Ovary (tissue), 3 donors: ENCODE data around the gene BCL11B.

ENCODE experiments used
- EP300 ChIP-seq: sonication (generic); formaldehyde crosslinking; IDR thresholded peaks from one replicate; pipeline ENCODE4 v1.6.1; 2017; ENCODE audit warnings: antibody characterized with exemption
- POLR2A ChIP-seq: fragments of 450-650 bp; IDR thresholded peaks from one replicate; pipeline ENCODE4 v1.6.1; 2017; ENCODE audit warnings: antibody characterized with exemption, mild to moderate bottlenecking, moderate library complexity
- TF ChIP-seq, protein P1 (sequence below), 3 donors: fragments of 450-650 bp in 2 of 3; fragments of 200-600 bp in 1 of 3; IDR thresholded peaks; one replicate each; pipeline versions ENCODE4 v1.5.1 to v1.8.0; 2016 to 2022; ENCODE audit warnings: antibody characterized with exemption in 3 of 3, mild to moderate bottlenecking in 1 of 3
- donor health status: DM: no; HTN: no; CAD: no.

DNA sequence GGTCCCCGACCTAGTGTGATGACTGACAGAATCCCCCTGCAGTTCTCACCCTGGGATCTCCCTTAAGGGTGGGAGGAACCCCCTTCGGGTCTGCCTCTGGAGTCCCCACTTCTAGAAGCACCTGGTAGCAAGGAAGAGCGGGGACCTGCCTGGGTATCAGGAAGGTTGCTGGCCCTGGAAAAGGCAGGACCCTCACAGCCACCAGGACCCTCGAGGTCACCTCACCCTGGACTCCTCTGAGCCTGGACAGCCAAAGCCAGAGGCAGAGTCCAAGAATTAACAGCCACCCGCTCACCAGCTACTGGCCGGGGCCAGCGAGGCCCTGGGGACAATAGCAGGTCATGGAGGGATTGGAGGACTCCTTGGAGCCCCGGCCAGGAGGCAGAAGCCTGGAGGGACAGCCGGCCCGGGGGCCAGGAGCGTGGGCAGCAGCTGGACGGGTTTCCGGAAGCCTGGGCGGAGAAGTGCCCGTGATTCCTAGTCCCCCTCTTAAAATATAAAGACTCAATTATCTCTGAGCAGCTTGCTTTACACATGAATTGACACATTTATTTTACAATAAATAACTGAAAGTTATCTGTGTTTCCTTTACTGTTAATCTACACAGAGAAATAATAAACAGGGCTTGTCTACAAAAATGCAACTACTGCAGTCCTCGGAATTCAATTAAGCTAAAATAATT, 17.5 kb downstream of the BCL11B start:
- no peak for TF ChIP-seq POLR2A
- TF ChIP-seq, protein P1, sequence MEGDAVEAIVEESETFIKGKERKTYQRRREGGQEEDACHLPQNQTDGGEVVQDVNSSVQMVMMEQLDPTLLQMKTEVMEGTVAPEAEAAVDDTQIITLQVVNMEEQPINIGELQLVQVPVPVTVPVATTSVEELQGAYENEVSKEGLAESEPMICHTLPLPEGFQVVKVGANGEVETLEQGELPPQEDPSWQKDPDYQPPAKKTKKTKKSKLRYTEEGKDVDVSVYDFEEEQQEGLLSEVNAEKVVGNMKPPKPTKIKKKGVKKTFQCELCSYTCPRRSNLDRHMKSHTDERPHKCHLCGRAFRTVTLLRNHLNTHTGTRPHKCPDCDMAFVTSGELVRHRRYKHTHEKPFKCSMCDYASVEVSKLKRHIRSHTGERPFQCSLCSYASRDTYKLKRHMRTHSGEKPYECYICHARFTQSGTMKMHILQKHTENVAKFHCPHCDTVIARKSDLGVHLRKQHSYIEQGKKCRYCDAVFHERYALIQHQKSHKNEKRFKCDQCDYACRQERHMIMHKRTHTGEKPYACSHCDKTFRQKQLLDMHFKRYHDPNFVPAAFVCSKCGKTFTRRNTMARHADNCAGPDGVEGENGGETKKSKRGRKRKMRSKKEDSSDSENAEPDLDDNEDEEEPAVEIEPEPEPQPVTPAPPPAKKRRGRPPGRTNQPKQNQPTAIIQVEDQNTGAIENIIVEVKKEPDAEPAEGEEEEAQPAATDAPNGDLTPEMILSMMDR (IDR thresholded peaks at IDR 0.05) = no peak
- TF ChIP-seq EP300 = no peak
